K562 (cell line): ENCODE measurements around the gene TMEM214. TPM values are rescaled to one million over a fixed set of nuclear protein-coding genes. Genes with fewer than 3 reads are reported as not detected.
A peak's percentile ranks its signal among the peaks of the same experiment; 100 is the strongest.

Experiments
- BDP1 ChIP-seq: IDR thresholded peaks from 3 replicates; pipeline ENCODE4 v1.6.1; 2011; ENCODE audit not compliant: insufficient read length, insufficient read depth
- CUX1 ChIP-seq: fragments of 200-800 bp; sonication (Bioruptor generic); IDR thresholded peaks from 2 replicates; pipeline ENCODE4 v1.6.1; 2016; ENCODE audit warnings: missing genetic modification characterization, missing compliant biosample characterization
- GTF2B ChIP-seq: IDR thresholded peaks from 2 replicates; pipeline ENCODE4 v1.6.1; 2011; ENCODE audit not compliant: insufficient read length; ENCODE audit errors: extremely low read depth
- HDAC1 ChIP-seq, 2 experiments: fragments of 450-650 bp; IDR thresholded peaks; 2 replicates each; pipeline ENCODE4 v1.6.1; 2016 to 2017; ENCODE audit warnings: inconsistent platforms in 1 of 2, mild to moderate bottlenecking in 1 of 2, moderate library complexity in 1 of 2
- IRF2 ChIP-seq: sonication (generic); formaldehyde crosslinking; IDR thresholded peaks from 2 replicates; pipeline ENCODE4 v1.8.1; 2022; ENCODE audit warnings: mild to moderate bottlenecking, missing genetic modification reagents
- JUND ChIP-seq, 2 experiments: IDR thresholded peaks; 2 replicates in 1 of 2; 3 replicates in 1 of 2; pipeline ENCODE4 v1.6.1; 2011; ENCODE audit warnings: borderline replicate concordance in 2 of 2, low read depth in 2 of 2, low read length in 2 of 2, improper control_type of control experiment in 1 of 2, missing biosample characterization in 1 of 2, missing genetic modification characterization in 1 of 2, missing genetic modification reagents in 1 of 2
- MAX ChIP-seq: sonication (generic); formaldehyde crosslinking; IDR thresholded peaks from 2 replicates; pipeline ENCODE4 v1.9.0; 2022; ENCODE audit warnings: mild to moderate bottlenecking, missing genetic modification reagents
- NR4A1 ChIP-seq, 2 experiments: fragments of 250-450 bp in 1 of 2; fragments of 450-650 bp in 1 of 2; sonication (Bioruptor Pico) in 1 of 2; IDR thresholded peaks; 2 replicates each; pipeline versions ENCODE4 v1.4.0 to v1.6.1; 2016 to 2020; ENCODE audit warnings: mild to moderate bottlenecking in 2 of 2, missing compliant biosample characterization in 1 of 2, missing genetic modification characterization in 1 of 2, moderate library complexity in 1 of 2
- RCOR1 ChIP-seq, 2 experiments: IDR thresholded peaks; 2 replicates each; pipeline ENCODE4 v1.6.1; 2012; ENCODE audit warnings: low read depth in 2 of 2, low read length in 2 of 2, borderline replicate concordance in 1 of 2, improper control_type of control experiment in 1 of 2
- SMAD1 ChIP-seq: fragments of 150-350 bp; IDR thresholded peaks from 2 replicates; pipeline ENCODE4 v1.6.1; 2014; ENCODE audit warnings: low read length, low read depth; ENCODE audit not compliant: partially characterized antibody
- SMC3 ChIP-seq: conservative IDR thresholded peaks from 2 replicates; pipeline ENCODE4 v1.6.1; 2011; ENCODE audit warnings: low read depth, low read length, improper control_type of control experiment; ENCODE audit not compliant: insufficient read depth
- TCF3 ChIP-seq: sonication (generic); formaldehyde crosslinking; IDR thresholded peaks from 2 replicates; pipeline ENCODE4 v1.4.0; 2020; ENCODE audit warnings: mild to moderate bottlenecking, missing genetic modification reagents
- USF2 ChIP-seq: sonication (generic); formaldehyde crosslinking; IDR thresholded peaks from 2 replicates; pipeline ENCODE4 v1.5.0; 2020; ENCODE audit warnings: missing genetic modification reagents
- ZBTB33 ChIP-seq: sonication (generic); formaldehyde crosslinking; IDR thresholded peaks from 2 replicates; pipeline ENCODE4 v1.8.1; 2023; ENCODE audit warnings: mild to moderate bottlenecking, missing genetic modification reagents
- ZNF253 ChIP-seq: fragments of 250-450 bp; sonication (Bioruptor Pico); conservative IDR thresholded peaks from 2 replicates; pipeline ENCODE4 v1.6.1; 2021; ENCODE audit warnings: mild to moderate bottlenecking
- ZNF707 ChIP-seq: fragments of 250-450 bp; sonication (Bioruptor Pico); conservative IDR thresholded peaks from 2 replicates; pipeline ENCODE4 v1.8.0; 2022; ENCODE audit warnings: inconsistent platforms, mild to moderate bottlenecking, moderate library complexity
- ZNF764 ChIP-seq: fragments of 250-450 bp; sonication (Bioruptor Pico); IDR thresholded peaks from 2 replicates; pipeline ENCODE4 v1.4.0; 2020; ENCODE audit warnings: low read depth, mild to moderate bottlenecking, moderate library complexity
- ZSCAN29 ChIP-seq: fragments of 450-650 bp; IDR thresholded peaks from 2 replicates; pipeline ENCODE4 v1.6.1; 2017
- polyA plus RNA-seq, 8 experiments: library from polyadenylated mRNA; depleted of rRNA in 4 of 8; stranded (reverse) in 5 of 8; unstranded in 3 of 8; fragments of >200 nt; fragmentation: Nextera tagmentation in 2 of 8; fragmentation: Illumina TruSeq in 1 of 8; extraction: Ambion mirVana in 2 of 8; extraction: Trizol in 1 of 8; gene quantifications; 2 replicates each; pipeline versions ENCODE4 v1.2.1 to v1.2.3, GENCODE V29; 2011 to 2014; ENCODE audit warnings: inconsistent platforms in 1 of 8, missing spikeins in 1 of 8
- total RNA-seq, 7 experiments: library from RNA; depleted of rRNA in 6 of 7; stranded (reverse); fragments of >200 nt in 6 of 7; fragmentation: Illumina TruSeq in 2 of 7; extraction: Trizol in 2 of 7; gene quantifications; 2 replicates each; pipeline versions ENCODE4 v1.2.1 to v1.2.3, GENCODE V29; 2011 to 2021; ENCODE audit warnings: low replicate concordance in 1 of 7

TMEM214 gene
- total and polyA plus RNA-seq, 9 of the 15 experiments (the other 6 are each of a cell fraction or from before 2014, with no cell fraction given) = 11.4 to 81.4 (median 44.1) TPM

- peak; percentile 82 for TF ChIP-seq ZBTB33 (CRISPR knock-in tag)
- no peak for TF ChIP-seq GTF2B
- 0 out of 2 replicates have a peak, but pooled peaks have one; percentile 18 for TF ChIP-seq TCF3
- 0 out of 4 replicates have a peak, but pooled peaks of 1 of the 2 experiments have one; percentile 17 for TF ChIP-seq HDAC1 (IDR thresholded peaks at IDR 0.05)
- no peak for TF ChIP-seq IRF2
- peak in 1 of 2 experiments; percentile 44; a peak in 1 of 4 replicates for TF ChIP-seq RCOR1 (IDR thresholded peaks at IDR 0.05; ENCODE audit: borderline replicate concordance in 1 of 2, low read depth in 2 of 2, low read length in 2 of 2)
- TF ChIP-seq CUX1 (CRISPR knock-in tag) = no peak
- no peak for TF ChIP-seq SMAD1
- TF ChIP-seq BDP1 = no peak
- no peak for TF ChIP-seq ZNF253 (CRISPR knock-in tag)
- no peak for TF ChIP-seq NR4A1 (CRISPR knock-in tag; IDR thresholded peaks at IDR 0.05)
- TF ChIP-seq NR4A1 (tag; IDR thresholded peaks at IDR 0.05) = peak; percentile 27; the same call in 1 of the 2 replicates
- TF ChIP-seq ZNF707 (CRISPR knock-in tag) = no peak
- 0 out of 2 replicates have a peak, but pooled peaks have one; percentile 23 for TF ChIP-seq JUND (IDR thresholded peaks at IDR 0.05; ENCODE audit: borderline replicate concordance, low read depth, low read length)
- no peak for TF ChIP-seq JUND (tag; IDR thresholded peaks at IDR 0.05; ENCODE audit: borderline replicate concordance, low read depth, low read length)
- TF ChIP-seq SMC3 = 0 out of 2 replicates have a peak, but pooled peaks have one; percentile 25
- peak; percentile 96 for TF ChIP-seq ZSCAN29
- TF ChIP-seq MAX = peak; percentile 52; the same call in 1 of the 2 replicates
- TF ChIP-seq ZNF764 (CRISPR knock-in tag) = no peak
- TF ChIP-seq USF2 (CRISPR knock-in tag) = no peak
Observed at GRCh38 chr2:27085673-27086089, 52.9 kb downstream of the TMEM214 start (continued).
